IMR-90 (cell line): ENCODE data around the gene DACT2.

ENCODE experiments used
- CEBPB ChIP-seq: IDR thresholded peaks from 2 replicates; pipeline ENCODE4 v1.6.1; 2012; ENCODE audit warnings: low read depth, low read length, improper control_type of control experiment
- CTCF ChIP-seq: conservative IDR thresholded peaks from 2 replicates; pipeline ENCODE4 v1.5.1; 2012; ENCODE audit warnings: mild to moderate bottlenecking, low read depth, low read length, improper control_type of control experiment
- ELK1 ChIP-seq: fragments of 150-350 bp; IDR thresholded peaks from 2 replicates; pipeline ENCODE4 v1.6.1; 2016; ENCODE audit warnings: low read depth, mild to moderate bottlenecking, low read length, moderate library complexity, borderline replicate concordance
- MAFK ChIP-seq: IDR thresholded peaks from 2 replicates; pipeline ENCODE4 v1.6.1; 2012; ENCODE audit warnings: low read depth, low read length, improper control_type of control experiment
- MXI1 ChIP-seq: IDR thresholded peaks from 2 replicates; pipeline ENCODE4 v1.6.1; 2012; ENCODE audit warnings: low read depth, mild to moderate bottlenecking, low read length, moderate library complexity, borderline replicate concordance
- POLR2A ChIP-seq: IDR thresholded peaks from 2 replicates; pipeline ENCODE4 v1.6.1; 2012; ENCODE audit warnings: mild to moderate bottlenecking, low read depth, low read length
- RAD21 ChIP-seq: IDR thresholded peaks from 2 replicates; pipeline ENCODE4 v1.6.1; 2012; ENCODE audit warnings: low read length, improper control_type of control experiment
- RCOR1 ChIP-seq: IDR thresholded peaks from 2 replicates; pipeline ENCODE4 v1.6.1; 2012; ENCODE audit warnings: mild to moderate bottlenecking, low read length, improper control_type of control experiment; ENCODE audit not compliant: insufficient replicate concordance
- RFX5 ChIP-seq: IDR thresholded peaks from 2 replicates; pipeline ENCODE4 v1.8.0; 2012; ENCODE audit warnings: low read depth, mild to moderate bottlenecking, low read length, moderate library complexity
- SMC3 ChIP-seq: fragments of 150-350 bp; IDR thresholded peaks from 2 replicates; pipeline ENCODE4 v1.6.1; 2016; ENCODE audit warnings: low read depth, mild to moderate bottlenecking, antibody characterized with exemption, low read length, moderate library complexity

GRCh38 chr6:168333989-168334388, 14.4 kb upstream of the DACT2 start:
- TF ChIP-seq ELK1 (no peak), POLR2A (no peak), CTCF (no peak), SMC3 (no peak), RCOR1 (no peak), RAD21 (no peak), CEBPB (no peak), RFX5 (no peak), MAFK (no peak), MXI1 (no peak)
